GM21360 (cell line): ENCODE data around the gene SCO2.
A peak's percentile ranks its signal among the peaks of the same experiment; 100 is the strongest.

ENCODE experiments used
- ATAC-seq: cut with Tn5 transposase; IDR thresholded peaks from one replicate; pipeline ENCODE4 v1.9.1; 2021; ENCODE audit warnings: mild to moderate bottlenecking, moderate library complexity; ENCODE audit not compliant: unreplicated experiment

Gene SCO2

DNA sequence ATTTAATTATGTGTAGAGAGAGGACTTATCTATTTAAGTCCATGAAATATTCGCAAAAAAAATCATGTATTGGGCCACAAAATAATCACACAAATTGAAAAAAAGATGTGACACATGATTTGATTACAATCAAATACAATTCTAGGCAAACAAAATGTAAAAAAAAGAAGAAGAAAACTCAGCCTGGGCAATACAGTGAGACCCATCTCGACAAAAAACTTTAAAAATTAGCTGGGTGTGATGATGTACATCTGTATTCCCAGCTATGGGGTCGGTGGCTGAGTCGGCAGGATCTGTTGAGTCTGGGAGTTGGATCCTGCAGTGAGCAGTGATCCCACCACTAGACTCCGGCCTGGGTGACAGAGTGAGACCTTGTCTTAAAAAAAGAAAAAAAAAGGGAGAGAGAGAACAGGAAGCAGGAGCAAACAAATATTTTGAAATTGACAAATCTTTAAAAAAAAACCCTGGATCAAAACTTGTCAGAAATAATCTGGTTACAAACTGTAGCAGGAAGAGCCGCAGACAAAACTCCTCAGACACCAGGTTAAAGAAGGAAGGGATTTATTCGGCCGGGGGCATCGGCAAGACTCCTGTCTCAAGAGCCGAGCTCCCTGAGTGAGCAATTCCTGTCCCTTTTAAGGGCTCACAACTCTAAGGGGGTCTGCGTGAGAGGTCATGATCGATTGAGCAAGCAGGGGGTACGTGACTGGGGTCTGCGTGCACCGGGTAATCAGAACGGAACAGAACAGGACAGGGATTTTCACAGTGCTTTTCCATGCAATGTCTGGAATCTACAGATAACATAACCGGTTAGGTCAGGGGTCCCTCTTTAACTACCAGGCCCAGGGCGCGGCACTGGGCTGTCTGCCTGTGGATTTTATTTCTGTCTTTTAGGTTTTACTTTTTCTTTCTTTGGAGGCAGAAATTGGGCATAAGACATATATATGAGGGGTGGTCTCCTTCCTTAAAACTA, 7.7 kb upstream of the SCO2 start:
- no peak for ATAC-seq

GRCh38 chr22:50531962-50532674, 6.7 kb upstream of the SCO2 start:
- no peak for ATAC-seq

GRCh38 chr22:50531546-50531961, 6.2 kb upstream of the SCO2 start:
- ATAC-seq, result no peak

- no peak for ATAC-seq
Measured at GRCh38 chr22:50530877-50531545, 5.6 kb upstream of the SCO2 start.

- ATAC-seq, result no peak
Measured at GRCh38 chr22:50530580-50530876, 5.1 kb upstream of the SCO2 start.

DNA sequence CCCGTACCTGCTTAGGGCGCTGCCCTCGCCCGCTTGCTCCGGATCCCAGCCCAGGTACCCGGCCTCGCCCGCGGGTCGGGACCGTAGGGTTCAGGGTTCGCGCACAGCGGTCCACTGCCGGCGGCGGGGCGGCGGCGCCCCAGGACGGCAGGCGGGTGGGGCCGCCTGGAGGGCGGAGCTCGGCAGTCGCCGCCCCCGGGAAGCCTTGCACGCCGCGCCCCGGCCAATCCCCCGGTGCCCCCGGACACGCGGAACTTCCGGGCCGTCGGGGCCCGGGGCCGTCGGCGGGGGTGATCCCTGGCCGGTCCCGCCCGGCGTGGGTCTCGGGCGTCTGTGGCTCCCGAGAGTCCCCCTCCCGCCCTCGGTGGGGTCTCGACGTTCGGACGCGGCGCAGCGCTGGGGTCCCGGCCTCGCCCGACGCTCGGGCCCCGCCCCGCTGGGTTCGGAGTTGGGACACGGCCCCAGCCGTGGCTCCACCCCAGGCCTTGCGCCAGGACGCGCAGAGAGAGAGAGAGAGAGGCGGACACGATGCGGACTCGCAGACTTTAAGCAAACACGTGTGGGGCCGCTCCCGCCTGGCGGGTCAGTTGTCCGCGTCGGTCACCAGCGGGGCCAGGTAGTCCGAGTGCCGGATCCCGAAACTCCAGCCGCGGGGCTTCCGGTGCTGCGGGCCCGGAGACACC, 4.6 kb upstream of the SCO2 start, which contains the start of gene TYMP:
Gene TYMP, minus strand, starts transcription at position 116 of the 683 bp plus-strand sequence. CDS start 303 bp downstream, outside the sequence.
- ATAC-seq, result no peak

DNA sequence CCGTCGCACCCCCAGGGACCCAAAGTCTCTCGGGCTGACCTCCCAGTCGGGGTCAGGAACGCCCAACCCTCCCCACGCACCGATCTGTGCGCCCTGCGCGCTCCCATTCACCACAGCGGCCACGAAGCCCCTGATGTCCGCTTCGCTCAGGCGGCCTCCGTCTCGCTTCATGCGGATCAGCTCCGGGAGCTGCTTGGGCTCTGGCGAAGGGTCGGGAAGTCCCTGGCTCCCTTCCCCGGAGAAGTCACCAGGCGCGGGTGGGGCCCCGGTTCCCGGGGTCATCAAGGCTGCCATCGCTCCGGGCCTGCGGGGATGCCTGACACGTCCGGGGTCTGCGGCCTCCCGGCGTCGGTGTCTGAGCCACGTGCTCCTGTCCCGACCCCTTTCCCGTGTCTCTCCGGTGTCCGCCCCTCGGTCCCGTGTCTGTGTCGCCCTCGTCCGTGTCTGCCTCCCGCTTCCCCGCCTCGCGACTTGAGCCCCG, 4.1 kb upstream of the SCO2 start:
- ATAC-seq, result no peak

DNA sequence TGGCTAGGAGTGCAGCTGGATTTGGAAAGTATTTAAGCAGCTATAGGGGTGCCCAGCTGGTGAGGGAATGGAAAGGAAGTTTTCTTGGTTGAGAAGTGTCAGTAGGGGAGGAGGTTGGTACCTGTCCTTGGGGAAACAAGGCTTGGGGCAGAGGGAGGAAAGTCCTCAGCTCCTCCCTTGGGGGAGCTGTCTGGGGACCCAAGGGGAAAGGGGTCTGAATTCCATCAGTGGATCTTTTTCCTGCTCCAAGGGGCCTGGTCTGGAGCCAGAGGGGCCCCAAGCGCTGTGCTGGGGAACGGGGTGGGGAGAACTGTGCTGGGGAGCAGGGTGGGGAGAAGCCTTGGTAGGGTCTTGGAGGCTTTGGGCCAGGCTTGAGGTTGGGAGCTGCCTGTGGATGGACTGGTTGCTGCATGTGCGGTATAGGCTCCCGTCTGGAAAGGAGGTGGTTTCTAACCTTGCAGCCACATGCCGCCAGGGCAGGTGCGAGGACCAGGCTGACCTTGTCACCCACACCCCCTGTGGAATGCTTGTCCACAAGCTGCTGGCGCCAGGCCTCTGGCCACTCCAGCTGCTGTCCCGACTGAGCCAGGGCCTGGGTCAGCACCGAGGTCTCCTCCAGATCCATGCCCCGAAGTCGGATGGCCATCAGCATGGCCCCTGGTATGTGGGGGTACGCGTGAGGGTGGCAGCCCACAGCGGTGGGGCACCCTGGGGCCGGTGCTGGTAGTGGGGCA, 3.5 kb upstream of the SCO2 start:
- ATAC-seq, result no peak

DNA sequence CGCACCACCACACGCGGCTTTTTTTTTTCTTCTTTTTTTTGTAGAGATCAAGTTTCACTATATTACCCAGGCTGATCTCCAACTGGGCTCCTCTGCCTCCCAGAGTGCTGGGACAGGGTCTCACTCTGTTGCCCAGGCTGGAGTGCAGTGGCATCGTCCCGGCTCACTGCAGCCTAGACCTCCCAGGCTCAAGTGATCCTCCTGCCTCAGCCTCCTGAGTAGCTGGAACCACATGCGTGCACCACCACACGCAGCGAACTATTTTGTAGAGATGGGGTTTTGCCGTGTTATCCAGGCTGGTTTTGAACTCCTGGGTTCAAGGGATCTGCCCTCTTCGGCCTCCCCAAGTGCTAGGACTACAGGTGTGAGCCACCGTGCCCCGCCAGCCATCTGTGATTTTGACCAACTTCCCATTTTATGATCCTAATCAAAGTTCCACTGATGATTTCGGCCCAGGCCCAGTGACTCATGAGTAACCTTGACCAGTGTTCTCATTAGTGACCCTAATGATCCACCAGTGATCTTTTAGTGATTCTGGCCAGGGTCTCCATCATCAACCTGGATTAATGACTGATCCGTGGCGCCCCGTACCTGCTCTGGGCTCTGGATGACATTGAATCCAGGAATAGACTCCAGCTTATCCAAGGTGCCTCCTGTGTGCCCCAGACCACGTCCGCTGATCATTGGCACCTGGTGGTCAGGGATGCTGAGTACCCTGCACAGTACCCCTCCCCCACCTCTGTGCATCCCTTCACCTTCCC, 2.7 kb upstream of the SCO2 start:
- no peak for ATAC-seq

DNA sequence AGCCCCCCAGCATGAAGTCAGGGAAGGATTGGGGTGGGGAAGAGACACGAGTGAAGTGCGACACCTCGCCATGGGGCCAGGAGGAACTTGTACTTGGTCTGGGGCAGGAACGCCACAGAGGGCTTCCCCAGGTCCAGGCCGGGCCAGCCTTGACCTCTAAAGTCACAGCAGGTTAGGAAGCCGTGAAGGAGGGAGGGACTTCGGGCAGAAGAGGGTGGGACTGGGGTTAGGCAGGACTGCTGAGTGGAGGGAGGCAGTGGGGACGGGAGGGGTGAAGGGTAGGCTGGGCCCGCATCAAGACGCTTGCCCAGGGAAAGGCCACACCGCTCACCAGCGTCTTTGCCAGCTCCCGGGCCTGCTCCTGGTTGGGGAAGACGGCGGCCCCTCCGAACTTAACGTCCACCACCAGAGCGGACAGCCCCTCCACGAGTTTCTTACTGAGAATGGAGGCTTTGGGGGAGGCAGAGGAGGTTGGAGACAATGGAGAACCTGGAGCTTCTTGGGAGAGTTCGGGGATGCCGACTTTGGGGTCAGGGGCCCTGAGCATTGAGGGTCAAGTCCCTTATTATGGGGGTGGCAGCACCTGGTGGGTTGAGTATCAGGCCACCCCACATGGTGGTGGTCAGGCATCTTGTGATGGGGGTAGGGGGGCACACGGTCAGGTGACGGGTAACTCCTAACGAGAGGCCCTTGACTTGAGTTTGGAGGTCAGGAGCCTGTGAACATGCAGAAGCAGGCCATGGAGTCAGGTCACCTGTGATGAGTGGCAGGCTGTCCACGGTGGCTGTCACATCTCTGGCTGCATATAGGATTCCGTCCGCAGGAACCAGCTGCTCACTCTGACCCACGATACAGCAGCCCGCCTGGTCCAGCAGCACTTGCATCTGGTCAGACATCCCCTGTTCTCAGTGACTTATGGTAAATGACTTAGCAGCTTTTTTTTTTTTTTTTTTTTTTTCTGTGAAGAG, 1.7 kb upstream of the SCO2 start:
- ATAC-seq, result no peak

DNA sequence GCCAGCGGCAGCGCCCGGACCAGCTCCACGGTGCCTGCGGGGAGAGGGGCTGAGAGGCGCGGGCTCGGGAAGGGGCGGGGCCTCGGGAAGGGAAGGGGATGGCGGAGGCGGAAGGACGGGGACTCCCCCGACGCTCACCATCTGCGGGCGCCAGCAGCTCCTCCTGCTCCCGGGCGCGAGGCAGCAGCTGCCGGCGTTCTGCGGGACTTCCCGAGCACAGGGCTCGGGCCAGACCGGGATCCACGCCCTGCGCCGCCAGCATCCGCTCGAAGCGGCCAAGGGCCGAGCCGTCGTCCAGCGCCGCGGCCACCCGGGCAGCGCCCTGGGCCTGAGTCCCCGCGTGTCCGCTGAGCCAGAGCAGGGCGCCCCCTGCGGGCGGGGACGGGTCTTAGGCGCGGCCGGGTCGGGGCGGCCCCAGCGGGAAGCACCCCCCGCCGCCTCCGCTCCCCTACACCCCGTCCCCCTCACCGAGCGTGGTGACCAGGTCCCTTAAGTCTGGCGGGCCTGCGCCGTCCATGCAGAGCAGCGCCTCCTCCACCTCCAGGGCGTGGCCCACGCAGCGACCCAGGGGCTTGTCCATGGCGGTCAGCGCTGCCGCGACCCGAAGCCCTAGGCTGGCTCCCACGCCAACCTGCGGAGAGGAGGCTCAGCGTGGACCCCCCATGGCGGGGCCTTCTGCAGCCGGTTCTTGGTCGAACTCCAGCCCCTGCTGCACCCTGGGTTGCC, 873 bp upstream of the SCO2 start:
- ATAC-seq, result peak; percentile 26

DNA sequence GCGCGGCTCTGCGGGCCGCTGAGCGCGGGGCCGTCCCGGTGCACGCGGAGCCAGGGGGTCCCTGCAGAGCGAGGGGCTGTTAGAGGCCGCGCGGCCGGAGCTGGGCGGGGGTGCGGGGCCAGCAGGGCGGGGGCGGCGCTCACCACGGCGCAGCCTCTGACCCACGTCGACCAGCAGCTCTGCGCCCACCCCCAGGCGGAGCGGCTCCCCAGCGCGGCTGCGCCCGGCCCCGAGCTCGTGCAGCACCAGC, 385 bp upstream of the SCO2 start:
- ATAC-seq, result no peak

DNA sequence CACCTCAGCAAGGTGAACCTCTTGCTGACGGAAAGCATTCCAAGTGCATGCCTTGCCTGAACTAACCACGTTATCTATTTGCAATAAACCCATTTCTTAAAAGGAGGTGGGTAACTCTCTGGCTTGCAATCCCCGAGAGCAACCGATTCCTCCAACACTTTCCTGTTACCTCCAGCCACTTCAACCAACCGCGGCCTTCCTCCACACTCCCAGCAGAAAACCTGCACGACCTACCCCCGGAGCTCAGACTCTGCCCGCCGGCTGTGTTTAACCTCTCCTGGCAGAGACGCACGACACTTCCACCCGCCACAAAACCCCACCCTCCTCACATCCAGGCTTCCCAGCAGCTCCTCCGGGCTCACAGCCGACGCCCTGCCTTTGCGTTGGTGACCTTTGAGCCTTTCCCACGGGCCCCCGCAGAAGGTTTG, 708 bp downstream of the SCO2 start:
- no peak for ATAC-seq

DNA sequence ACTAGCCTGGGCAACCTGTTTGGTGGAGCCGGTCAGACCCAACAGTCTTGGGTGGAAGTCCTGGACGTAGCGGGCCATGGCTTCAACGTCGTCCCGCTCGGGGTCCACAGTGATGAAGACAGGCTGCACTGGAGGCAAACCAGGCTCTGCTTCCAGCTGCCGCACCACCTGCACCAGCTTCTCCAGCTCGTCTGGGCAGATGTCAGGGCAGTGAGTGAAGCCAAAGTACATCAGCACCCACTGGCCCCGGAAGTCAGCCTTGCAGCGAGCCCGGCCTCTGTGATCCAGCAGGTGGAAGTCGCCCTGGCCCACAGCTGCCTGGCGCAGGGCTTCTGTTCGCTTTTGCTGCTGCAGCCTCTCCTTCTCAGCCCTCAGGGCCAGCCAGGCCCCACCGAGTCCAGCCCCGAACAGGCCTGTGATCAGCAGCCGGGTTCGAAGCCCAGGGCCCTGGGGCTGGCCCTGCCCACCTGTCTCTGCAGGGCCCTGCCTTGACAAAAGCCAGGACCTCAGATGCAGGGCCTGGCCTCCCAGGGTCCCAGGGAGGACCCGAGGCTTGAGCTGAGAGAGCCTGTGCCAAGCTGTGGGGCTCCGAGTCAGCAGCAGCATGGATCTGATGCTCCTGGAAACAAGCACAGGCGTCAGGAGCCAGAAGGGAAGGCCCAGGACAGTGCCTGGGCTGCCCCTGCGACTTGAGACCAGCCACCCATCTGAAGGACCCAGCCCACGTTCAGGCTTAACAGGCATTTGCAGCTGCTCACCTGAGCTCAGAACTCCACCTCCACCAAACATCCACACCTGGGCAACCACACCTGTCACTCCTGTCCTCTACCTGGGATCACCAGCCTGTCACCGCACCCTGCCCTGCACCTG, 1.4 kb downstream of the SCO2 start:
- no peak for ATAC-seq

DNA sequence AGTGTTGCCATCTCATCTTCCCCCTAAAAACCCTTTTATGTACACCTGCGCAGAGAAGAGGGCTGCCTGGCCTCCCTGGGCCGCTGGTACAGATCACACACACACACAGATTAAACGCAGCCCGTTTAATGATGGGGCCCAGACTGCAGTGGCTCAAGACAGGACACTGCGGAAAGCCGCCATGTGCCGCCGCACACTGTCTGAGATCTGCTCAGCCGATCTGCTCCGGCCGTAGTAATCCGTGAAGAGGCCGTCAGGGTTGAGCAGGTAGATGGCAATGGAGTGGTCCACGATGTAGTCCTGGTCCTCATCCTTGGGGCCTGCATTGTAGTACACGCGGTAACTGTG, 2.0 kb downstream of the SCO2 start:
- no peak for ATAC-seq

GRCh38 chr22:50522806-50523438, 2.5 kb downstream of the SCO2 start:
- ATAC-seq, result no peak
